Measurements from ENCODE around the gene KRT83. TPM values are rescaled to one million over a fixed set of nuclear protein-coding genes. Genes with fewer than 3 reads are reported as not detected.
"Not testable (repeated sequence)": the region's sequence is repeated elsewhere in the genome, so short reads cannot be mapped to it uniquely, and the experiment has no call there.

KRT83 gene
- total and polyA plus RNA-seq, 5 experiments from 2014 or later, result not detected

DNA sequence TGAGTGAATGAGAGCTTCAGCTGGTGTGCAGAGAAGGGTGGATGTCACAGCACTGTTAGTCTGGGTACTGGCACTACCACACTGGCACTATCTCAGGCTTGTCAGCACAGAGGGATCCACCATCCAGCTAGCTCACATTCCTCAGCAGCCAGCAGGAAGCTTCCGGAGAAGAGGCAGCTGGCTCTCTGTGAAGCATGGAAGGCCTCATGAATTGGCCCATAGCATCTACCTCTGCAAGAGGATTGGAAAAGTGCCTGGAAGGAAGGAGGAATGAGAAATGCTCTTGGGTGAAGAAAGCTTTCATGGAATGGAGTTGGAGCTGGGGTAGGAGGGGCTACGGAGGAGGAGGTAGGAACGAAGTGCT, 9.9 kb downstream of the KRT83 start:
- ATAC-seq, result no peak
- H3K27me3 Mint-ChIP-seq, result peaks cover 21 to 74% (median 52%) of the 10 kb centered on the region in 5 donors
- no peak overlapping the region for H3K27ac Mint-ChIP-seq
- no peak overlapping the region for H3K4me3 Mint-ChIP-seq
- H3K36me3 Mint-ChIP-seq, result no peaks in the 10 kb centered on the region
- DNase-seq, result peak in 1 of 10 donors; percentile 9
- POLR2A ChIA-PET, result no interaction called here
- H3K4me1 Mint-ChIP-seq, result peaks cover 7 to 13% (median 13%) of the 10 kb centered on the region in 4 donors
- no peaks in the 10 kb centered on the region for H3K9me3 Mint-ChIP-seq

DNA sequence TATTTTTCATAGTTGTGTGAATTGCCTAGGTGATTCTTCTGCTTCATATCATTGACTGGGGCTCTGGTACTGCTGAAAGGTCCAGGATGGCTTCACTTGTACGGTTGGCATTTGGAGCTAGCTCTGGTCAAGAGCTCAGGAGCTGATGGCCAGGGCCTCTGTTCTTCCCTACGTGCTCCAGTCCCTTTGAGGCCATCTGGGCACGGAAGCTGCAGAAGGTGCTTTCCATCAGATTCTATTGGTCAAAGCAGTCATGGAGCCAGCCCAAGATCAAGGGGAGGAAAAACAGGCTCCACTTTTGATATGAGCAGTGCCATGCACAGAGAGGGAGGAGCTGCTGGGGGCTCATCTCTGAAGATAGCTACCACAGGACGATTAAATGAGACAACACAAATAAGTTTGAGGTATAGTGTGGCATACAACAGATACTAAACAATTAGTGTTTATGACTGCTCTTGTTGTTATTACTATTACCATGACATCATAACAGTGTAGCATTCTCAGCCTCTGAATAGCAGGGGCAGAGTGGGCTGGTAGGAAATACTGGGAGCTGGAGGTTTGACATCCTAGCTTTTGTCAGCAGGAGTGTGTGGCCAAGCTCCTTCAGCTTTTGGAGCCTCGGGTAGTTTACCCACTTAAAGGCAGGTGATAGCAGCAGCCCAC, 10.4 kb downstream of the KRT83 start:
- POLR2A ChIA-PET, result no interaction called here
- H3K4me1 Mint-ChIP-seq, result peaks cover 7 to 17% (median 14%) of the 10 kb centered on the region in 4 donors
- peak in 1 of 10 donors; percentile 30 for DNase-seq
- H3K27me3 Mint-ChIP-seq, result peaks cover 21 to 74% (median 52%) of the 10 kb centered on the region in 5 donors
- no peaks in the 10 kb centered on the region for H3K36me3 Mint-ChIP-seq
- H3K27ac Mint-ChIP-seq, result no peak overlapping the region
- H3K9me3 Mint-ChIP-seq, result no peaks in the 10 kb centered on the region
- H3K4me3 Mint-ChIP-seq, result no peak overlapping the region
- ATAC-seq, result no peak

DNA sequence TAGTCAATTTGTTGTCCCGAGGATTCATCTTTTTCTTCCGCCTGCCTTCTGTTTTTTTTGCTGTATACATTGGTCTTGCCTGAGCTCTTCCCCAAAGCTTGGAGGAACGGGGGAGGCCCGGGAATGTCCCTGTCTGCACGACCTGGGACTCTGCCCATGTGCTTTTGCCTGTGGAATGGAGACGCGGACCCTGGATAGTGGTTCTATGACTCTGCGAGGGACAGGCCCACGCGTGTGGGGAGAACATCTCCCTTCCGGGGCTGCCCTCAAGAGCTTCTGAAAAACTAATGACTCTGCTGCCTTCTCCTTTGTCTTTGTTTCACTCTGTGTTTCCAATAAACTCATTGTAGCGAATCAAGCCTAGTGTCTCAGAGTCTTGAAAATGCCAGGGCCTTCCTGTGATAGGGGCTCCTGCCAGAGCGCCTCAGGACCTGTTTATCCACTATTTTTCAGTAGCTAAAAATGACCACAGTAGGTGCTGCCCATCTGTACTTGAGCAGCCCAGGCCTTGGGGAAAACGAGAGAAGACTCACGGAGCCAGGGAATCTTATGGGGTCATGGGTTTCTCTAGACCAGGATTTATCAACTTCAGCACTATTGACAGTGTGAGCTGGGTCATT, 12.3 kb downstream of the KRT83 start:
- H3K4me1 Mint-ChIP-seq, result peaks cover 18 to 30% (median 26%) of the 10 kb centered on the region in 4 donors
- no peaks in the 10 kb centered on the region for H3K9me3 Mint-ChIP-seq
- no peaks in the 10 kb centered on the region for H3K36me3 Mint-ChIP-seq
- H3K27ac Mint-ChIP-seq, result peak overlapping the region in 2 of 10 donors; percentile 64 to 67
- DNase-seq (no peak), ATAC-seq (no peak)
- POLR2A ChIA-PET, result no interaction called here
- H3K4me3 Mint-ChIP-seq, result peak overlapping the region in 9 of 10 donors; percentile 2 to 72 (median 60)
- peaks cover 21 to 74% (median 50%) of the 10 kb centered on the region in 5 donors for H3K27me3 Mint-ChIP-seq

DNA sequence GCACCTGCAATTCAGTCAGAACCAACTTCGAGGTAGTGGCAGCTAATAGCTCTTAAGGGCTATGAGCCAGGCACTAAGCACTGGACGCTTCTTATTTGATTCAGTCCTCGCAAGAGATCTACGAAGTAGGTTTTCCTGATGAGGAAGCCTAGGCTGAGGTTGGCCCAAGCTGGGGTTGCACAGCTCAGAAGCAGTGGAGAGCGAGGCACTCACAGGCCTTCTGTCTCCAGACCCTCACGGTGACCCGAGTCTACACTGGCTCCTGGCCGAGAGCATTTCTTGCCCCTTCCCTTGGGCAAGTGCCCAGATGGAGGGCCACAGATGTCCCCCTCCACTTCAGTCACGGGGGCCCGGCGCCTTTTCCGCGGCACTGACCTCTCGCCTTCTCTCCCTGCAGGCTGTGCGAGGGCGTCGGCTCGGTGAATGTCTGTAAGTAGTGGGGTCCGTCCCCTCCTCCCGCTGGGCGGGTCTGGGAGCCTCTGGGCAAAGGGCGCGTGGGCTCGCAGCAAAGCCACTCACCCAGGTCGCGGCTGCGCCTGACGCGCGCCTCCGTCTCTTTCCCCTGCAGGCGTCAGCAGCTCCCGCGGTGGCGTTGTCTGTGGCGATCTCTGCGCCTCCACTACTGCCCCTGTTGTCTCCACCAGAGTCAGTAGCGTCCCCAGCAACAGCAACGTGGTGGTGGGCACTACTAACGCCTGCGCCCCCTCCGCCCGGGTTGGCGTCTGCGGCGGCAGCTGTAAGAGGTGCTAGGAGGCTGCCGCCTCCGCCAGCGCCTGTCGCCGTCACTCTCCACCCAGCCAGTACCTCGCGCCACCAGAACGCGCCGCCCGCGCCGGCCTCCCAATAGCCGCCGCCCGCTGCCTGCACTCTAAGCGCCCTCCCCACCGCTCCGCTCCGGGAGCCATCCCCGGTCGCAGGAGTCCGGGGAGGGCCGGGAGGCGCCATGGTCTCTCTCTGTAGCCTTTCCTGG, 13.1 kb downstream of the KRT83 start:
- H3K4me1 Mint-ChIP-seq, result peaks cover 18 to 30% (median 26%) of the 10 kb centered on the region in 4 donors
- POLR2A ChIA-PET, result no interaction called here
- DNase-seq (peak in 5 of 10 donors; percentile 15 to 59 (median 22)), ATAC-seq (peak; percentile 84 to 93)
- peak overlapping the region in 1 of 10 donors; percentile 64 for H3K27ac Mint-ChIP-seq
- peaks cover 17 to 67% (median 50%) of the 10 kb centered on the region in 5 donors for H3K27me3 Mint-ChIP-seq
- no peaks in the 10 kb centered on the region for H3K9me3 Mint-ChIP-seq
- H3K4me3 Mint-ChIP-seq, result peak overlapping the region; percentile 2 to 73 (median 60)
- H3K36me3 Mint-ChIP-seq, result no peaks in the 10 kb centered on the region

DNA sequence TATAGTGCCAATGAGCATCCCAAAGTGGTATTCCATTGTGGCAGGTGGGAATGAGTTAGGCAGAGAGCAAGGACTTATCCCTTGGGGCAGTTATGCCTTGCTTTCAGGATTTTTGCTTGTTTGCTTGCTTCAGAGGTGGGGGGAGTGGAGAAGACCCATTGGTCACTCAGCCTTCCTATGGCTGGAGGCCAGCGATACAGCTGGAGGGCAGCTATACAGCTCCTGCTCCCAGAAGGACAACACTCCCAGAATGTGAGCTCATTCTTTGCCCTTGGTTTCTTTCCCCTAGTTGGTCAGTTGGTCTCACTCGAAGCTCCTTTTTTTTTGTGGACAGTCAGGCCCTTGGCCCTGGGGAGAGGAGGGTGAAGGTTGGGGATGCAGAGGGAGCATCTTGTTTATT, 14.5 kb downstream of the KRT83 start:
- Mint-ChIP-seq H3K4me1 (peaks cover 18 to 30% (median 26%) of the 10 kb centered on the region in 4 donors), H3K27me3 (peaks cover 15 to 53% (median 44%) of the 10 kb centered on the region in 5 donors), H3K4me3 (no peak overlapping the region), H3K27ac (no peak overlapping the region), H3K9me3 (no peaks in the 10 kb centered on the region), H3K36me3 (no peaks in the 10 kb centered on the region)
- DNase-seq (no peak), ATAC-seq (no peak)
- POLR2A ChIA-PET, result no interaction called here

DNA sequence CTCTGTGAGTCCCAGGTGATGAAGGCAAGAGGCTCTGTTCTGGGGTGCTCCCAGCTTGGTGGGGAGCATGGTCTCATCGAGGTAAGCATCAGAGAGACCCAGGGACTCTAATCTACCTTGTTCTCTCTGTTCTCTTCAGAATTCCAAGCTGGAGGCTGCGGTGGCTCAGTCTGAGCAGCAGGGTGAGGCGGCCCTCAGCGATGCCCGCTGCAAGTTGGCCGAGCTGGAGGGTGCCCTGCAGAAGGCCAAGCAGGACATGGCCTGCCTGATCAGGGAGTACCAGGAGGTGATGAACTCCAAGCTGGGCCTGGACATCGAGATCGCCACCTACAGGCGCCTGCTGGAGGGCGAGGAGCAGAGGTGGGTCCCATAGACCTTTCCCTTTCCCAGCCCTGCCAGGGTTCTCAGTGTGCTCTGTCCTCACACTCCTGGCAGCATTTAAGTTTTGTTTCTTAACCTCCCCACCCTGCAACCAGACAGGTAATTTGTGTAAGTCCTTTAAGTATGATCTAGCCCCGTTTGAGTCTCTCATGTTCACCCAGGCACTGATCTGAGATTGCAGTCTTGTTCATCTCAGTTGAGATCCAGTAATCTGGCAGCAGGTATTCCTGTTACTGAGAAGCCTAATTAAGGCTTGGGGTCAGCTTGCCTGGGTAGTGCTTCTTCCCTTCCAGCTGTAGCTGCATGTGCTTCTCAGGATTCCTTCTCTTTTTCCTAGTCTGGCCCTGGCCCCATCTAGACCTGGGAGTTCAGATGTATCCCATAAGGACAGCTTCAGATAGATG, 15.1 kb downstream of the KRT83 start:
- Mint-ChIP-seq H3K4me3 (no peak overlapping the region), H3K27me3 (peaks cover 15 to 47% (median 38%) of the 10 kb centered on the region in 5 donors), H3K36me3 (no peaks in the 10 kb centered on the region), H3K9me3 (no peaks in the 10 kb centered on the region), H3K4me1 (peaks cover 18 to 30% (median 26%) of the 10 kb centered on the region in 4 donors), H3K27ac (no peak overlapping the region)
- POLR2A ChIA-PET, result no interaction called here
- DNase-seq, result peak in 1 of 10 donors; percentile 19
- no peak for ATAC-seq

DNA sequence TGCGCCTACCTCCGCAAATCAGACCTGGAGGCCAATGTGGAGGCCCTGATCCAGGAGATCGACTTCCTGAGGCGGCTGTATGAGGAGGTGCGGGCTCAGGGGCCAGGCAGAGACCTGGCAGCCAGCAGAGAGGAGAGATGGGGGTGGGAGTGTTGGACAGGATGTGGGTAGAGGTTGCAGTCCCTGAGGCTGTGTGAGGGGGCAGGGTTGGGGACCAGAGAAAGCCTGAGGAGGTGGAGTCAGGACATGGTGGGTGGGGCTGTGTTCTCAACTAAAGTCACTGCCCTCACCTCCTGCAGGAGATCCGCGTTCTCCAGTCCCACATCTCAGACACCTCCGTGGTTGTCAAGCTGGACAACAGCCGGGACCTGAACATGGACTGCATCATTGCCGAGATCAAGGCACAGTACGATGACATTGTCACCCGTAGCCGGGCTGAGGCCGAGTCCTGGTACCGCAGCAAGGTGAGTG, 16.2 kb downstream of the KRT83 start:
- POLR2A ChIA-PET, result not testable (repeated sequence)

DNA sequence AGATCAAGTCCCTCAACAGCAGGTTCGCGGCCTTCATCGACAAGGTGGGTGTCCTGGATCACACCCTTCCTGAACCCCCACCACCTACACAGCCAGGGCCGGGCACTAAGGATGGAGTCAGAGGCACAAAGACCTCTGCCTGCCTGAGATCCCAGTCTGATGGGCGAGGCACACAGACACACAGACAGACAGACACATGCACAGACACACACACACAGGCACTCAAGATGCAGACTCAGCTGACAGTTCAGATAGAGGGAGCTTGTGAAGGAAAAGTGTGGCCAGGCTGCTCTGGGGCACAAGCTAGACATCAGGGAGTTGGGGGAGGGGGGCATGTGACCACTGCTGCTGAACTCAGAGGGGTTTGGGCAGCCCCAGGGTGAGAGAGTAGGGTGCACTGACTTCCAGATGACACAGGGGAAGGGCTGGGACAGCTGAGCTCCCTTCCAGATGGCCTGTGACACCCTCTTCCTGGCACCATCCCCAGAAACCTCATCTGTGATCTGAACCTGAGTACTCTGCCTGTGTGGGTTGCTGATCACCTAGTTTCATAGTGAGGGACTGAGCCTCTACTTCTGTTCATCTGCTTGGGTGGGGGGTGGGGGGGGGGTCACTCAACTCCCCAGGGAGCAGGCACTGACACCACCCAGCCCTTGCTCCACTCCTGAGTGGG, 18.8 kb downstream of the KRT83 start:
- POLR2A ChIA-PET, H3K36me3 Mint-ChIP-seq, ATAC-seq, DNase-seq, H3K27ac Mint-ChIP-seq, H3K9me3 Mint-ChIP-seq, H3K4me3 Mint-ChIP-seq: not testable (repeated sequence)
- H3K4me1 Mint-ChIP-seq, result peaks cover 11 to 24% (median 16%) of the 10 kb centered on the region in 4 donors
- H3K27me3 Mint-ChIP-seq, result peaks cover 7 to 16% (median 9%) of the 10 kb centered on the region in 5 donors

More for the DNA sequence above, 16.2 kb downstream of the KRT83 start:
- not testable (repeated sequence) for H3K9me3 Mint-ChIP-seq, H3K36me3 Mint-ChIP-seq
- Mint-ChIP-seq H3K4me1 (peaks cover 20 to 30% (median 26%) of the 10 kb centered on the region in 4 donors), H3K27me3 (peaks cover 13 to 36% (median 27%) of the 10 kb centered on the region in 5 donors), H3K27ac (peak overlapping the region in 2 of 10 donors; percentile 61 to 71), H3K4me3 (peak overlapping the region in 5 of 10 donors; percentile 8 to 54 (median 18))
- peak in 1 of 2 donors; percentile 40 for ATAC-seq
- peak in 1 of 10 donors; percentile 58 for DNase-seq

DNA sequence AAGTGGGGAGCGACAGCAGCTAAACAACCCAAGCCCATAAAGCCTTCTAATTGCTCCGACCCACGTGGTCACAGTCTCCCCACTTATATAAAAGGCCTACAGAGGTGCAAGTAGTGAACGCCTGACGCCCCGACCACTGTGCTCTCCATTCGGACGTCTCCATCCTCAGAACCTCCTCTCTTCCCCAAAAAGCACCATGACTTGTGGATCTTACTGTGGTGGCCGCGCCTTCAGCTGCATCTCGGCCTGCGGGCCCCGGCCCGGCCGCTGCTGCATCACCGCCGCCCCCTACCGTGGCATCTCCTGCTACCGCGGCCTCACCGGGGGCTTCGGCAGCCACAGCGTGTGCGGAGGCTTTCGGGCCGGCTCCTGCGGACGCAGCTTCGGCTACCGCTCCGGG, 19.5 kb downstream of the KRT83 start:
- H3K4me3 Mint-ChIP-seq, H3K36me3 Mint-ChIP-seq, H3K9me3 Mint-ChIP-seq, POLR2A ChIA-PET, ATAC-seq: not testable (repeated sequence)
- Mint-ChIP-seq H3K27me3 (peaks cover 3 to 15% (median 7%) of the 10 kb centered on the region in 5 donors), H3K4me1 (peaks cover 11 to 22% (median 16%) of the 10 kb centered on the region in 4 donors), H3K27ac (peak overlapping the region in 1 of 10 donors; percentile 43)
- DNase-seq, result peak in 1 of 10 donors; percentile 11

DNA sequence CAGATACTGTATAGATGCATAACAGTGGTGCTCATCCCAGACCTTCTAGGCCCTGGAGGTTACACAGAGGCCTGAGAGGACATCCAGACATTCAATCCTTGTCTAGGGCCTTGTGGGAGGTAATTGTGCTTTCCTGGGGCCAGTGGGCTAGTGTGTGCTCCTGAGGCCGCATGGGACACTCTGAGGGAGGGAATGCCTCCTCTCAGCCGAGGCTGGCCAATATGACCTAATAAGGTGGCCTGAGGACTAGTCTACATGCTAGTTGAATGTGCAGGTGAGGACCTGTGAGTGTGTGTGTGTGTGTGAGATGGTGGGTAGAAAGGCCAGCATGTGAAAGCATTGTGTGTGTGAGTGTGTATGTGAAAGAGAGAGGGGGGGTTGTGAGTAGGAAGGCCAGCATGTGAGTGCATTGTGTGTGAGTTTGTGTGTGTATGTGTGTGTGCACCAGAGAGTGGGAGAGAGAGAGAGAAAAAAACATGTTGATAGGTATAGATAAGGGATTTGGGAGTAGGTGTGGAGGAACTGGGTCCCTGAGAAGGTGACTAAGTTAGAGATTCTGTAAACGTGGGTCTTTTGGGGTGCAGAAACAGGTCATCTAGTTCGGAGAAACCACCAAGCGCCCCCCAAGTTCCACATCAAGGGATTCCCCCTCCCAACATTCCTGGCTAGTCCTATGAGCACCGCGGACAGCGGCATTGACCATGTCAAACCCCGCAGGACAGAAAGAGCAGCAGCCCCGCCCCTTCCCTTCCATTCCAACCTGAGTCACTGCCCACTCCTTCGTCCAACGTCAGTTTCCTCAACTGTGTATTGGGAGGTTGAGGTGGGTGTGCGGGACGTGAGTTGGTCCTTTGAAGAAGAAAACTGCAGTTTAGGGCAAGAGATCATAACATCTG, 20.2 kb downstream of the KRT83 start:
- Mint-ChIP-seq H3K4me3 (no peak overlapping the region), H3K36me3 (no peaks in the 10 kb centered on the region), H3K9me3 (no peaks in the 10 kb centered on the region), H3K27me3 (peaks cover 0 to 9% (median 8%) of the 10 kb centered on the region in 5 donors), H3K27ac (peak overlapping the region in 1 of 10 donors; percentile 43), H3K4me1 (peaks cover 11 to 15% (median 14%) of the 10 kb centered on the region in 4 donors)
- POLR2A ChIA-PET, result no interaction called here
- ATAC-seq (no peak), DNase-seq (peak in 1 of 10 donors; percentile 24)
